Measurements from ENCODE around the gene PPFIBP1.

PPFIBP1 gene

DNA sequence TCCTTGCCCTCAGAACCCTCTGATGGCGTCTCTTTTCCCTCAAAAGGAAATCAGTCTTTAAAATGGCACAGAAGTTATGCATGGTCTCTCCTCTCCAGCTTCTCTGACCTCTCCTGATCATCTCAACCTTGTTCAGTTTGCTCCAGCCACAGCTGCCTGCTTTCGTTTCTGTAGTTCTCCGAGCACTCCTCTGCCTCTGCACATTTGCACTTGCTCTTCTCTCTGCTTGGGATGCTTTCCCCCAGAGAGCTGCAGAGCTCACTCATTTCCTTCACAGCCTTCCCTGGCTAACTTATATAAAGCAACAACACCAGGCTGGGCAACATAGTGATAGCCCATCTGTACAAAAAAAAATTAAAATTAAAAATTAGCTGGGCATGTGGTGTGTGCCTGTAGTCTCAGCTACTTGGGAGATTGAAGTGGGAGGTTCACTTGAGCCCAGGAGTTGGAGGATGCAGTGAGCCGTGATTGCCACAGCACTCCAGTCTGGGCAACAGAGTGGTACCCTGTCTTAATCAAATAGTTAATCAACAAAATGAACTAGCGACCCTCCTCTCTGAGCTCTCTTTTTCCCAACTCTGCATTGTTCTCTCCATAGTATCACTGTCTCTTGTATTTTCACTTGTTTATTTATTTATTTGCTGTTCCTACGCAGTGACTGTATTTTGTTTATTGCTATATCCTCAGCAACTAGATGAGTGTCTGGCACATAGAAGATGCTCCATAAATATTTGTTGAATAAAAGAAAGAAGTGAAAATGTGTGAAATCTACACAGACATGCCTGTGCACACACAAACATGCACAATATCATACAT, 37.7 kb downstream of the PPFIBP1 start:
- TF ChIP-seq, protein P1, sequence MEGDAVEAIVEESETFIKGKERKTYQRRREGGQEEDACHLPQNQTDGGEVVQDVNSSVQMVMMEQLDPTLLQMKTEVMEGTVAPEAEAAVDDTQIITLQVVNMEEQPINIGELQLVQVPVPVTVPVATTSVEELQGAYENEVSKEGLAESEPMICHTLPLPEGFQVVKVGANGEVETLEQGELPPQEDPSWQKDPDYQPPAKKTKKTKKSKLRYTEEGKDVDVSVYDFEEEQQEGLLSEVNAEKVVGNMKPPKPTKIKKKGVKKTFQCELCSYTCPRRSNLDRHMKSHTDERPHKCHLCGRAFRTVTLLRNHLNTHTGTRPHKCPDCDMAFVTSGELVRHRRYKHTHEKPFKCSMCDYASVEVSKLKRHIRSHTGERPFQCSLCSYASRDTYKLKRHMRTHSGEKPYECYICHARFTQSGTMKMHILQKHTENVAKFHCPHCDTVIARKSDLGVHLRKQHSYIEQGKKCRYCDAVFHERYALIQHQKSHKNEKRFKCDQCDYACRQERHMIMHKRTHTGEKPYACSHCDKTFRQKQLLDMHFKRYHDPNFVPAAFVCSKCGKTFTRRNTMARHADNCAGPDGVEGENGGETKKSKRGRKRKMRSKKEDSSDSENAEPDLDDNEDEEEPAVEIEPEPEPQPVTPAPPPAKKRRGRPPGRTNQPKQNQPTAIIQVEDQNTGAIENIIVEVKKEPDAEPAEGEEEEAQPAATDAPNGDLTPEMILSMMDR (IDR thresholded peaks at IDR 0.05; ENCODE audit: borderline replicate concordance, insufficient read depth, low read depth, low read length) = no peak
- no peak overlapping the region for H3K4me3 ChIP-seq (ENCODE audit: low read depth, low read length)

DNA sequence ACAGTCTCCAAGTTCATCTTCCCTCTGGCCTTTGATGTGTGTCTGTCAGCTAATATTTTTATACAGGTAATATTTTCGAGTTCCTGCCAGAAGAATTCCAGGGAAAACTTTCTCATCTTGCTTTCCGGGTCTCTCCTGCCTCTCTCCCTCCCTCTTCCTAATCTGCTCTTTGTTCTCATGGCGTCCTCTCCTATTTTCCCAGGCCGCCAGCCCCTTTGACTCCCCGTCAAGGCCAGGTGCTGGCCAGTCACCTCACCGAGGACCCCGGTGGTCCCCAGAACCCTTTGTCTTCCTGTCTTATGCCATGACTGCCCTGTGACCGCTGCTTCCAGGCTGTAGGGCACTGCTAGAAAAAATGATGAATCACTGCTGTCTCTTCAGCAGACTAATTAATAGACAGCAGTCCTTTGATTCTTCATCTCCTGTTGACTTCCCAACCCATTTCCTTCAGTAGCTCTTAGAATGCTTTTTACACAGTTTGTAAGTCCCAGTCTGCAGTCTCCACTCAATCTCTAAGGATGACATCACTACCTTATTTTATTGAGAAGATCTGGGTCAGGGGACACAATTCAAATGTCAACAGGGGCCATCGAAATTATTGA, 40.7 kb downstream of the PPFIBP1 start:
- TF ChIP-seq, protein P1 (IDR thresholded peaks at IDR 0.05; ENCODE audit: borderline replicate concordance, insufficient read depth, low read depth, low read length) = no peak
- H3K4me3 ChIP-seq (ENCODE audit: low read depth, low read length) = no peak overlapping the region

DNA sequence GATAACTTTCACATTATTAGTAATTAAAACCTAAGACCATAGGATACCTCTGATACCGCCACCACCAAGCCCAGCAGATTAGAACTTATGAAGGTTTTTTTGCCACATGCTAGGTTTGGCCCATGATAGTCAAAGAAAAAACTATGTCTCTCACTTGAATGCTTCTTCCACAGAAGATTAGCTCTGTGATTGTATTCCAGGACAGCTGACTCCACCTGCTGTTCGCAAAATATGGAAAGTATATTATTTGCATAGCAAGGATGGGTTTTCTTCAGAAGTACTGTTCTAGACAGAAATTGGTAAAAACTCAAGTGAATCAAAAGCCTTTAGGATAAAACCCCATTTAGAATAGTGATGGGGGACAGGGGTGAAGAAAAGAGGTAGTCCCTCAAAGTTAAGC, 42.2 kb downstream of the PPFIBP1 start:
- TF ChIP-seq, protein P1 (IDR thresholded peaks at IDR 0.05; ENCODE audit: borderline replicate concordance, insufficient read depth, low read depth, low read length) = no peak
- H3K4me3 ChIP-seq (ENCODE audit: low read depth, low read length) = no peak overlapping the region

DNA sequence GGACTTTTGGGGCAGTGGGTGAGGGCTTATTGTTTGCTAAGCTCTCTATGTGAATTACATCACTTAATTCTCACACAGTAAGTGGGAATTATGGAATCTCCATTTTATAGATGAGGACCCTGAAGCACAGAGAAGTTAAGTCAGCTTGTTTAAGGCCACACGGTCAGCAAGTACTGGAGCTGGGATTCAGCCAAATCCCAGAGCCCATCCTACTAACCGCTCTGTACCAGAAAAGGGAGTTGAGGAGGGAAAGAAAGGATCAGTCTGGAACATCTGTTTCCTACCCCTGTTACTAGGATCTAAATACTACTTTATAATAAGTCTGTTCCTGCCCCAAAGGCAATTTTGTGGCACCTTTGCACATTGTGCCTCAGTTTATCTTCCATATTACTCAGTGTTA, 42.6 kb downstream of the PPFIBP1 start:
- no peak overlapping the region for H3K4me3 ChIP-seq (ENCODE audit: low read depth, low read length)
- TF ChIP-seq, protein P1 (IDR thresholded peaks at IDR 0.05; ENCODE audit: borderline replicate concordance, insufficient read depth, low read depth, low read length) = no peak

DNA sequence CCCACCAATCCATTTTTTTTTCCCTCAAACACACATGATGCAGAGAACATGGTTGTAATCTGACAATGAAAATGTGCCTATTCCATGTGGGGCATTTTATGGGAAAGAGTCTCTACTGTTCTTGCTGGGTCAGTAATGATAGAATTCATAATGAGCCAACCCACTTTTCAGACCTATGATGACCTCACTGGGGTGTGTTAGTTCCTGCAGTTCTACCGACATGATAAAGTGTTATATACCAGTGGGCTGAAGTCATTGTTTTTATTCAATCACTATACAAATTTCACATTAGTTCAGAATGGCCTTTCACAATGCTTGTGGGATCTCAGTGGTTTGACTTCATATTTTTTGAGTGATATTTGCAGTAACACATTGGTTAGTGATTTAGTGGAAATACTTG, 47.5 kb downstream of the PPFIBP1 start:
- no peak overlapping the region for H3K4me3 ChIP-seq (ENCODE audit: low read depth, low read length)
- TF ChIP-seq, protein P1 (IDR thresholded peaks at IDR 0.05; ENCODE audit: borderline replicate concordance, insufficient read depth, low read depth, low read length) = no peak

DNA sequence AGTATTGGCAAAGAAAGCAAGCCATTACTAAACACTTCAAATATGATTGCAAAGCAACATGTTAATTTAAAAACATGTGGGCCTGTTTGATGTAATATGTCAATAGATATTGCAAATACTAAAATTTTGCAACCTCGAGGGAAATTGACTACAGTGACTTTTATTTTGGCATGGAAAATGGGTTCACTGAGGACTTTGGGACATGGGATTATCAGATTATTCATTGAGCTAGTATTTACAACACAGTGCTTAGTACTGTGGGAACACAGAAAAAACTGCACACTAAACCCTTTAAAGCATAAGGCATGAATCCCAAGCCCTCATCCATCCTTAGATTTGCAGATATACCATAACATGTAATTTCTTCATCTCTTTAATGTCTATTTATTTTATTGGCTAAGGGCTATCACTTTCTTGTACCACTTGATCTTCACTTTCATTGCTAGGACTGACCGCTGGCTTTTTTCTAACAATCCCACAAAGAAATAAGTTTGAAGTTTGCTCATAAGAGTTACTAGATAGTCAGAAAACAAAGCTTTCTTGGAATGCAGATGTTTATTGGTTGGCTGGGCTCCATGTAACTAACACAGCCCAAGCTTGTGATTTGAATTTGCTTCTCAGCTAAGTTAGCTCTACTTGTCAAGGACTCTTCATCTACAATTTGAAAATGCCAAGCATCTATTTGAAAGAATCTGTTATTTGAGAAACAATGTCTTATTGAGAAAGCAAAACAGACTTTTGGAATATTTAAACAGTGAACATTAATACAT, 48.7 kb downstream of the PPFIBP1 start:
- H3K4me3 ChIP-seq (ENCODE audit: low read depth, low read length) = no peak overlapping the region
- TF ChIP-seq, protein P1 (IDR thresholded peaks at IDR 0.05; ENCODE audit: borderline replicate concordance, insufficient read depth, low read depth, low read length) = no peak

All from GM12875 (cell line).